ENCODE data around the gene BAIAP2. TPM values are rescaled to one million over a fixed set of nuclear protein-coding genes. Genes with fewer than 3 reads are reported as not detected.

BAIAP2 gene
- total and polyA plus RNA-seq, 2 of the 13 experiments (the other 11 are each of a cell fraction or from before 2014, with no cell fraction given), result 22.5 to 24.0 TPM

DNA sequence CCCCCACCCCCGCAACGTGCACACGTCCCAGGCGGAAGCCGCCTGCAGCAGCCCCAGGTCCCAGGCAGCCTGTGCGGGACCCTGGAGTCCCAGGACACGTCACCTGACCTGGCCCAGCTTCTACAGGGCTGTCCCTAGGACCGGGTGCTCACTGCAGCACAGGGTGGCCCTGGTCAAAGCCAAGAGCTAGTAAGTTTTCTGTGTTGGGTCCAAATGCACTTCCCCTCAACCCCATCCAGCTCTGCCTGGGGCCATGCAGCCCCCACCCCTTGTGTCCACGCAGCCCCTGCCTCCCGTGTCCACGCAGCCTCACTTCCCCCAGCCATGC lies 108.2 kb downstream of the BAIAP2 start (continued):
- 0 out of 2 replicates have a peak, but pooled peaks have one; percentile 4 for TF ChIP-seq TFE3 (CRISPR knock-in tag; IDR thresholded peaks at IDR 0.05)
- no peak for TF ChIP-seq RBM39 (IDR thresholded peaks at IDR 0.05; ENCODE audit: low read depth, low read length, poor library complexity, severe bottlenecking)
- no peak for TF ChIP-seq MXI1 (IDR thresholded peaks at IDR 0.05; ENCODE audit: borderline replicate concordance, low read depth, low read length)
- no peak for TF ChIP-seq ZNF552 (CRISPR knock-in tag; IDR thresholded peaks at IDR 0.05; ENCODE audit: borderline replicate concordance)
- TF ChIP-seq ZNF33A (CRISPR knock-in tag; IDR thresholded peaks at IDR 0.05; ENCODE audit: borderline replicate concordance), result no peak
- no peak for TF ChIP-seq KLF11 (CRISPR knock-in tag; IDR thresholded peaks at IDR 0.05)
- TF ChIP-seq RXRA (CRISPR knock-in tag; IDR thresholded peaks at IDR 0.05), result 0 out of 2 replicates have a peak, but pooled peaks have one; percentile 3
- TF ChIP-seq ZNF687 (CRISPR knock-in tag; IDR thresholded peaks at IDR 0.05), result peak; percentile 59; the same call in 1 of the 2 replicates
- TF ChIP-seq, protein P1, sequence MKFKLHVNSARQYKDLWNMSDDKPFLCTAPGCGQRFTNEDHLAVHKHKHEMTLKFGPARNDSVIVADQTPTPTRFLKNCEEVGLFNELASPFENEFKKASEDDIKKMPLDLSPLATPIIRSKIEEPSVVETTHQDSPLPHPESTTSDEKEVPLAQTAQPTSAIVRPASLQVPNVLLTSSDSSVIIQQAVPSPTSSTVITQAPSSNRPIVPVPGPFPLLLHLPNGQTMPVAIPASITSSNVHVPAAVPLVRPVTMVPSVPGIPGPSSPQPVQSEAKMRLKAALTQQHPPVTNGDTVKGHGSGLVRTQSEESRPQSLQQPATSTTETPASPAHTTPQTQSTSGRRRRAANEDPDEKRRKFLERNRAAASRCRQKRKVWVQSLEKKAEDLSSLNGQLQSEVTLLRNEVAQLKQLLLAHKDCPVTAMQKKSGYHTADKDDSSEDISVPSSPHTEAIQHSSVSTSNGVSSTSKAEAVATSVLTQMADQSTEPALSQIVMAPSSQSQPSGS (CRISPR knock-in tag; IDR thresholded peaks at IDR 0.05), result no peak
